Stomach smooth muscle (tissue), 2 donors: ENCODE measurements around the gene WDR90.

Source experiments
- H3K27ac ChIP-seq: one replicate; pipeline ENCODE4 v1.7.0; 2013; ENCODE audit warnings: mild to moderate bottlenecking, low read length, inconsistent platforms
- H3K27me3 ChIP-seq, 2 donors: one replicate each; pipeline ENCODE4 v1.7.0; 2013; ENCODE audit warnings: low read length in 2 of 2; ENCODE audit not compliant: insufficient read depth in 2 of 2, control insufficient read depth in 1 of 2
- H3K36me3 ChIP-seq, 2 donors: one replicate each; pipeline ENCODE4 v1.7.0; 2013; ENCODE audit warnings: low read length in 2 of 2; ENCODE audit not compliant: control insufficient read depth in 2 of 2, insufficient read depth in 2 of 2
- H3K4me1 ChIP-seq: one replicate; pipeline ENCODE4 v1.7.0; 2013; ENCODE audit warnings: low read length; ENCODE audit not compliant: control insufficient read depth, insufficient read depth
- H3K4me3 ChIP-seq, 2 donors: one replicate each; pipeline ENCODE4 v1.7.0; 2013; ENCODE audit warnings: low read length in 2 of 2
- H3K9ac ChIP-seq, 2 donors: one replicate each; pipeline ENCODE4 v1.7.0; 2013; ENCODE audit warnings: low read length in 2 of 2, mild to moderate bottlenecking in 1 of 2
- H3K9me3 ChIP-seq, 2 donors: one replicate each; pipeline ENCODE4 v1.7.0; 2013; ENCODE audit warnings: low read length in 2 of 2; ENCODE audit not compliant: control insufficient read depth in 2 of 2
- donor health status: healthy.
- donor health status: Pancreatic carcinoma.

WDR90 gene

DNA sequence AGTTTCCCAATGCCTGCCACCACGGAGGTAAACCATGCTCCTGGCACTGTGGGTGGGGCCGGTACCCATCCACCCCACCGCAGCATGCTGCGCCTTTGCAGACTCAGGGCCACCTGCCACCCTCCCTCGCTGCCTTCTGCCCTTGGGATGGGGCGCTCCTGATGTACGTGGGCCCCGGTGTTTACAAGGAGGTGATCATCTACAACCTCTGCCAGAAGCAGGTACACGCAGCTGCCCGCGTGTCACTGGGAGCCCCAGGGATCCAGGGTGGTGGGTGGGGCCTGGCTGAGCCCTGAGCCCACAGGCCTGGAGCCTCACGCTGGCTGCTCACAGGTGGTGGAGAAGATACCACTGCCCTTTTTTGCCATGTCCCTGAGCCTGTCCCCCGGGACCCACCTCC lies 17.4 kb downstream of the WDR90 start:
- Histone ChIP-seq H3K4me3 (no peak overlapping the region), H3K27me3 (no peaks in the 10 kb centered on the region), H3K9me3 (no peaks in the 10 kb centered on the region), H3K27ac (no peak overlapping the region), H3K9ac (no peak overlapping the region), H3K4me1 (peaks cover 21% of the 10 kb centered on the region), H3K36me3 (peaks cover 6 to 11% of the 10 kb centered on the region in 2 donors)

DNA sequence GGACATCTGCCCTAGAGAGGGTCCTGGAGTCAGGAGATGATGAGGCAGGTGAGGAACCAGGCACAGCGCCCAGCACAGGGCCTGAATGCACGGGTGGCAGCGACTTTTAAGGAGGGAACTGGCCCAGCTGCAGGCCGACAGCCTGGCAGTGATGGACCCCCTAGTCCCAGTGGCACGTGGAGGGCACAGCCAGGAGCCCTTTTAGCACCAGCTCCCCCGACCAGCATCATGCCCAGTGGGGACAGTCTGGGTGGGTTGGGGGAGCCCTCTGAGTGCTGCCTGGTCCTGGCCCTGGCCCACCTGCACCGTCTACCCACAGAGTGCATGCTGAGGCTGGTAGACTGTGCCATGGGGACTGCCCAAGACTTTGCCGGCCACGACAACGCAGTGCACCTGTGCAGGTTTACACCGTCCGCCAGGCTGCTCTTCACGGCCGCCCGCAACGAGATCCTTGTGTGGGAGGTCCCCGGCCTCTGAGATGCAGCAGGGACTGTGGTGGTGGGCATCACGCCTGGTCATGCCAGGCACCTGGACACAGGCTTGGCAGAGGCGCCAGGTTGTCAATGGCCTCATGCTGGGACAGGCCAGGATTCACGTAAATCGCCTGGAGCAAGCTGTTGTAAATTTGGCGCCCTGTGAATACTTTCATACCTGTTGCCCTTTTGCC lies 18.1 kb downstream of the WDR90 start:
- Histone ChIP-seq H3K36me3 (peaks cover 6 to 16% of the 10 kb centered on the region in 2 donors), H3K4me3 (peak overlapping the region in 1 of 2 donors; percentile 82), H3K9me3 (no peaks in the 10 kb centered on the region), H3K27me3 (no peaks in the 10 kb centered on the region), H3K4me1 (peaks cover 20% of the 10 kb centered on the region), H3K9ac (peak overlapping the region; percentile 72 to 93), H3K27ac (peak overlapping the region; percentile 66)

DNA sequence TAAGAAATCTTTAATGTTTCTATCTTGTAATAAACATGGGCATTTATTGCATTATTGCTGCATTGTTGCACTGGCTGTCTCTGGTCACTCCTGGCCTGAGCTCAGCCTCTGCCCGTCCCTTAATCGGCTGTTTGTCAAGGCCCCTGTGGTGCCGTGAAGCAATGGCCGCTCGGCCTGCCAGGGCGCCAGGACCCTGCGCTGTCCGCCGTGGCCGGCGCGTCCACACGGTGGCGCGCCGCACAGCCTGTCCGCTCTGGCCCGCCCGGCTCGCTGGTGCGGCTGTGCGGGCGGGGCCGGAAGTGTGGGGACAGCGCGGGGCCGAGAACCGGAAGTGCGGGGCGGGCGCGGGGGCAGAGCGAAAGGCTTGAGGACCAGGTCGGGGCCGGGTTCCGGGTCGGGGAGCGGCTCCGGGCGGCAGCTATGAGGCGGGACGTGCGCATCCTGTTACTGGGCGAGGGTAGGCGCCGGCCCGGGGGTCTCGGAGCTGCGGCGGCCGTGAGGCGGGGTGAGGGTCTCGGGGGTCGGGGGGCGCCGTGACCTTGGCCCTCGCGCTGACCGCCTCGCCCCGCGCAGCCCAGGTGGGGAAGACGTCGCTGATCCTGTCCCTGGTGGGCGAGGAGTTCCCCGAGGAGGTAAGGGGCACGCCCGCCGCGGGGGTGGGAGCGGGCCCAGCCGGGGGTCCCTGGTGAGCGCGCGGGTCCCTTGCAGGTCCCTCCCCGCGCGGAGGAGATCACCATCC lies 18.8 kb downstream of the WDR90 start, which contains the start of gene RHOT2:
RHOT2 (plus strand) TSS at position 353 of the 739 bp plus-strand sequence; CDS start at position 421, 68 bp downstream.
- H3K9me3 ChIP-seq = no peaks in the 10 kb centered on the region
- H3K27me3 ChIP-seq = no peaks in the 10 kb centered on the region
- peaks cover 12 to 20% of the 10 kb centered on the region in 2 donors for H3K36me3 ChIP-seq
- peak within 1 kb of the TSS; percentile 66 for H3K27ac ChIP-seq
- H3K9ac ChIP-seq = peak within 1 kb of the TSS; percentile 75 to 93
- H3K4me3 ChIP-seq = peak within 1 kb of the TSS; percentile 58 to 82
- H3K4me1 ChIP-seq = peaks cover 20% of the 10 kb centered on the region

DNA sequence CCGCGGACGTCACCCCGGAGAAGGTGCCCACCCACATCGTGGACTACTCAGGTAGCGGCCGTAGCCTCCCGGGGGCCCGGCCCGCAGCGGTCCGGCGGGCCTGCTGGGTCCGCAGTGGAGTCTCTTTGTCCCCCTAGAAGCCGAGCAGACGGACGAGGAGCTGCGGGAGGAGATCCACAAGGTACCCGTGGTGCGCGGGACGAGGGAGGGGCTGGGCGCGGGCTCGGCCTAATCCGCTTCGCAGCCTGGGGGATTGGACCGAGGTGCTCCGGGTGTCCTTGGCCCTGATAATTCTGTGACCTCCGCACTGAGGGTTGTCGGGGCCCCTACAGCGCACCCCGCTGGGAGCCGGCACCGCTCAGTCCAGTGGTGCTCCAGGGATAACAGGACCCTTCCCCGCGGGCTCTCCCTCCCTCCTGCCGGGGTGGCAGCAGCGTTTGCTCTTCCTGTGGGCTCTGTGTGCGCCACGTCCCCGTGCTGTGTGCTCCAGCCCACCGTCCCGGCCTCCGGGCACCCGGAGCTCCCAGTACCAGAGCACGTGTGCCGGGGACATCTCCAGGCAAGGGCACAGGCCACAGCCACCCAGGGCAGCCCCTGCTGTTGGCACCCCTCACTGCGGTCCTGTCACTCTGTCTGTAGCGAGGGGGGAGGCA lies 19.5 kb downstream of the WDR90 start:
- H3K4me3 ChIP-seq = peak overlapping the region; percentile 58 to 82
- no peaks in the 10 kb centered on the region for H3K27me3 ChIP-seq
- H3K36me3 ChIP-seq = peaks cover 13 to 20% of the 10 kb centered on the region in 2 donors
- H3K9me3 ChIP-seq = no peaks in the 10 kb centered on the region
- H3K4me1 ChIP-seq = peaks cover 20% of the 10 kb centered on the region
- peak overlapping the region; percentile 66 for H3K27ac ChIP-seq
- peak overlapping the region; percentile 75 to 93 for H3K9ac ChIP-seq

DNA sequence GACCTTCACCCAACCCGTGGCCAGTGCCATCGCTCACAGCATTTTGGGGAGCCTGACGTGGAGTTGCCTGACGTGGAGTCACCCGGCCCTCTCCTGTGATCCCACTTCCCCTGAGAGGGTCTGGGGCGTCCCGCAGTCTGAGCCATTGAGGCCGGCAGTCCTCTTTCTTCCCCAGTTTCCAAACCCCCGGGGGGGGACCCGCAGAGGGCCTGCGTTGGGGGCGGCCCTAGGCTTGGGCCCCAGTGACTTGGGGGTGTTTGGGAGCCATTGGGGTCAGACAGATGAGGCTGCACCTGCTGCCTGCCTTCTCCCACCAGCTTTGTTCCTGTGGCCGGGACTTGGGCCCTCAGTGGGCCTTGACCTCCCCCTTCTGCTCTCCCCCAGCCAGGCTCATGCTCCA lies 20.5 kb downstream of the WDR90 start:
- H3K9ac ChIP-seq = no peak overlapping the region
- peaks cover 13 to 20% of the 10 kb centered on the region in 2 donors for H3K36me3 ChIP-seq
- H3K27ac ChIP-seq = no peak overlapping the region
- peaks cover 20% of the 10 kb centered on the region for H3K4me1 ChIP-seq
- no peaks in the 10 kb centered on the region for H3K27me3 ChIP-seq
- H3K9me3 ChIP-seq = no peaks in the 10 kb centered on the region
- H3K4me3 ChIP-seq = peak overlapping the region in 1 of 2 donors; percentile 82

DNA sequence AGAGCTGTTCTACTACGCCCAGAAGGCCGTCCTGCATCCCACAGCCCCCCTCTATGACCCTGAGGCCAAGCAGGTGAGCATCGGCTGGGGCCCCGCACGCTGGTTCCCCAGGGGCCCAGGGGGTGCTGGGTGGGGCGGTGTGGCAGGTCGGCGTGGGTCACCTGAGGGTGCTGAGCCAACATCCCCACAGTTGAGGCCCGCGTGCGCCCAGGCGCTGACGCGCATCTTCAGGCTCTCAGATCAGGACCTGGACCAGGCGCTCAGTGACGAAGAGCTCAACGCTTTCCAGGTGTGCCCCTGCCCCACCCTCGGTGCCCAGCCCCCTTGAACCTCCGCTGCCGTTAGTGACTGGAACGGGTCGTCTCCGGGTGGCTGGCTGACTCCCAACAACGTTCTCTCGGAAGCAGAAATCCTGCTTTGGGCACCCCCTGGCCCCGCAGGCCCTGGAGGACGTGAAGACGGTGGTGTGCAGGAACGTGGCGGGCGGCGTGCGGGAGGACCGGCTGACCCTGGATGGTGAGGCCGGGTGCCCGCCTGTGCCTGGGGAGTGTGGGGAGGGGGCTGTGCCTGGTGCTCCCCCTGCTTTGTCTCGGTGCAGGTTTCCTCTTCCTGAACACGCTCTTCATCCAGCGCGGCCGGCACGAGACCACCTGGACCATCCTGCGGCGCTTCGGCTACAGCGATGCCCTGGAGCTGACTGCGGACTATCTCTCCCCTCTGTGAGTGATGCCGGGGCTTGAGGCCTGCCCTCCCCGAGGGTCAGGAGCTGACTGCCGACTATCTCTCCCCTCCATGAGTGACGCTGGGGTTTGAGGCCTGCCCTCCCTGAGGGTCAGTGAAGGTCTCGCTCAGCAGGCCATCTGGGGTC lies 21.6 kb downstream of the WDR90 start:
- Histone ChIP-seq H3K4me1 (peaks cover 30% of the 10 kb centered on the region), H3K9ac (no peak overlapping the region), H3K27ac (no peak overlapping the region), H3K4me3 (no peak overlapping the region), H3K27me3 (peaks cover 0 to 4% of the 10 kb centered on the region in 2 donors), H3K36me3 (peaks cover 13 to 20% of the 10 kb centered on the region in 2 donors), H3K9me3 (no peaks in the 10 kb centered on the region)

DNA sequence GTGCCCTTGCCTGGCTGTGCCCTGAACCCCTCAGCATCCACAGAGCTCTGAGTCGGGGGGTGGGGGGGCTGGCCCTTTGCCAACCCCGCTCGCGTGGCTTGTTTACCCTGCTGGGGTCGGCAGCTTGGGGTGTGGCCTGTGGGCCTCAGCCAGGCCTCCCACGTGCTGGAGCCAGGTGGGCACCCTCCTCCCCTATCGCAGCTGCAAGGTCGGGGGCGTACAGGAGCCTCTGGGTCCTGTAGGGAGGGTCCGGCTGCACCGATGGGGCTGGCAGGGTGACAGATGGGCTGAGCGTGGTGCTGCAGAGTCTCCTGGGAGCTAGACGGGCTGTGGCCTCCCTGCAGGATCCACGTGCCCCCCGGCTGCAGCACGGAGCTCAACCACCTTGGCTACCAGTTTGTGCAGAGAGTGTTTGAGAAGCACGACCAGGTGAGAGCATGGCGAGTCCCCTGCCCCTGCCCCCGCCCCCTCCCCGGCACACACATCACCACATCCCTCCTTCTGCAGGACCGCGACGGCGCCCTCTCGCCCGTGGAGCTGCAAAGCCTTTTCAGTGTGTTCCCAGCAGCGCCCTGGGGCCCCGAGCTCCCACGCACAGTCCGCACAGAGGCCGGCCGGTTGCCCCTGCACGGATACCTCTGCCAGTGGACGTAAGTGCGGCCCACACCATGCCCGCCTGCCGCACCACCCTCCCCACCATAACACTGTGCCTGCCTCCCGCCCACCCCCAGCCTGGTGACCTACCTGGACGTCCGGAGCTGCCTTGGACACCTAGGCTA lies 22.4 kb downstream of the WDR90 start:
- Histone ChIP-seq H3K9me3 (no peaks in the 10 kb centered on the region), H3K4me1 (peaks cover 37% of the 10 kb centered on the region), H3K9ac (no peak overlapping the region), H3K27me3 (peaks cover 0 to 4% of the 10 kb centered on the region in 2 donors), H3K36me3 (peaks cover 13 to 20% of the 10 kb centered on the region in 2 donors), H3K4me3 (no peak overlapping the region), H3K27ac (no peak overlapping the region)

DNA sequence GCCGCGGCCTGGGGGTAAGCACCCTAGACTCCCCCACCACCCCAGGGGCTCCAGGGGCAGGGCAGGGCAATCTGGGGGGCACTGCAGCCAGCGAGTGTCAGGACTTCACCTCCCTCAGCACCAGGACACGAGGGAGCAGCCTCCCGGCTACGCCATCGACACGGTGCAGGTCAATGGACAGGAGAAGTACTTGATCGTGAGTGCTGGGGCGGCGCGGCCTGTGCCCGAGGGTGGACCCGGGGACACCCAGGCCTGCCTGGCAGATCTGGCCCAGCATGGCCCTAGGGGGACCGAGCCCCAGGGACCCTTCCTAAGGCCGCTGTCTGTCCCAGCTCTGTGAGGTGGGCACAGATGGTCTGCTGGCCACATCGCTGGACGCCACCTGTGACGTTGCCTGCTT lies 23.2 kb downstream of the WDR90 start:
- Histone ChIP-seq H3K36me3 (peaks cover 13 to 20% of the 10 kb centered on the region in 2 donors), H3K4me3 (no peak overlapping the region), H3K9ac (no peak overlapping the region), H3K27me3 (peaks cover 0 to 4% of the 10 kb centered on the region in 2 donors), H3K27ac (no peak overlapping the region), H3K9me3 (no peaks in the 10 kb centered on the region), H3K4me1 (peaks cover 32% of the 10 kb centered on the region)

DNA sequence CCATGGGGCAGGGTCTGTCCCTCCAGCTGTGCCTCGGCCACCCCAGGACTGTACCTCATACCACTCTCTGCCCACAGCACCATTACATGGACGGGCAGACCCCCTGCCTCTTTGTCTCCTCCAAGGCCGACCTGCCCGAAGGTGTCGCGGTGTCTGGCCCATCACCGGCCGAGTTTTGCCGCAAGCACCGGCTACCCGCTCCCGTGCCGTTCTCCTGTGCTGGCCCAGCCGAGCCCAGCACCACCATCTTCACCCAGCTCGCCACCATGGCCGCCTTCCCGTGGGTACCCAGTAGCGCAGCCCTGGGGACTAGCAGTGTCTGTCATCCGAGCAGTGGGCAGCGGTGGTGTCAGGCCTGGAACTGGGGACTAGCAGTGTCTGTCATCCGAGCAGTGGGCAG lies 23.7 kb downstream of the WDR90 start:
- no peak overlapping the region for H3K27ac ChIP-seq
- peaks cover 13 to 20% of the 10 kb centered on the region in 2 donors for H3K36me3 ChIP-seq
- H3K9ac ChIP-seq = no peak overlapping the region
- H3K4me3 ChIP-seq = no peak overlapping the region
- H3K27me3 ChIP-seq = peaks cover 0 to 4% of the 10 kb centered on the region in 2 donors
- no peaks in the 10 kb centered on the region for H3K9me3 ChIP-seq
- peaks cover 27% of the 10 kb centered on the region for H3K4me1 ChIP-seq
